HG03097 (cell line): Measurements from ENCODE around the gene BMPR1B.

Source experiments
- ATAC-seq: cut with Tn5 transposase; IDR thresholded peaks from one replicate; pipeline ENCODE4 v1.9.1; 2021; ENCODE audit not compliant: unreplicated experiment, low FRiP score

BMPR1B gene

DNA sequence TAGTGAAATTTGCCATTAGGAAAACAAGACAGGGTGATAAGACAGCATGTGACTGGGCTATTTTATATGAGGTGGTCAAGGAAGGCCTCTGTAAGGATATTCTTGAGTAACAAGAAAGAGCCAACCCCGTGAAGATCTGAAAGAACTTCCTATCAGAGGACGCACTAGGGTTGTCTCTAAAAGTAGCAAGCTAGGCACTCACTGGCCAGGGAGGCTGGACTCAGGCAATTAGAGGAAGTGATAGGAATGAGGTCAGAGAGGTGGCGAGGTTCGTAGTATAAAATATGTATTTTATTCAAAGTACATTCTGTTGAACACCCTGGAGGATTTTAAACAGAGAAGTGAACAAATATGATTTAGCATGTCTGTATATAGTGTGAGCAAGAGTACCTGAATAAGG is 4.6 kb downstream of the BMPR1B start:
- no peak for ATAC-seq

DNA sequence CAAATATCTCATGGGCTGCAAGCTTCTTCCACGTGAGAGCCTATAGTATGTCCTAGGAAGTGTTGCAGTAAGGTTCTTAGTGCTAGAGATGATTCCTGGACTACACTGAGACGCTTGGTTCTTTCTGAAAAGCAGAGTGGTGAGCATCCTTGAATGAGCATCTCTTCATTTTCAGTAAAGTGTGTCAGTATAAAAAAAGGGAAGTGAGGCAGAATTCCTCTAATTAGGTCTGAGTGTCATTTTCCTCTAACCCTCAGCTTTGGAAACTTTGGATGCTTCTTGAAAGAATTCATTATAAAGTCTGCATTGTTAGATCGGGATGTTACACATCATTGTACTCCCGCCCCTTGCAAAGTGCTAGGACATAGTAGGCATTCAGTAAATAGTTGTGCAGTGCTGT is 5.2 kb downstream of the BMPR1B start:
- ATAC-seq, result no peak

DNA sequence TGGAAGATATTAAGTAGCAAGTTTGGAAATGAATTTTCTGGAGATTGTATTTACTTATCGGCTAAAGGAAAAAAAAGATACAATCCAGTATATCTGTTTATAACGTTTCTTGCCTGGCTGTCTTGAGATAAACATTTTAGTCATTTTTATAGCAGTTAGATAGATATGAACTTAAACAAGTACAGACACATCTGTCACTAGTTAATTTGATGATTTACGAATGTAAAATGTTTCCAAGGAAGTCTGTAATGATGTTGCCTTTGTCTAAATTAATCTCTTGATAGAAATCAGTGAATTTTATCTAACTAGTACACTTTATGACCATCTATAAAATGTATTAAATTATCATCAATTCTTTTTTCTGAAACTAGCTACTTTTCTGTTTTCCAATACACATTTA is 5.7 kb downstream of the BMPR1B start:
- no peak for ATAC-seq

DNA sequence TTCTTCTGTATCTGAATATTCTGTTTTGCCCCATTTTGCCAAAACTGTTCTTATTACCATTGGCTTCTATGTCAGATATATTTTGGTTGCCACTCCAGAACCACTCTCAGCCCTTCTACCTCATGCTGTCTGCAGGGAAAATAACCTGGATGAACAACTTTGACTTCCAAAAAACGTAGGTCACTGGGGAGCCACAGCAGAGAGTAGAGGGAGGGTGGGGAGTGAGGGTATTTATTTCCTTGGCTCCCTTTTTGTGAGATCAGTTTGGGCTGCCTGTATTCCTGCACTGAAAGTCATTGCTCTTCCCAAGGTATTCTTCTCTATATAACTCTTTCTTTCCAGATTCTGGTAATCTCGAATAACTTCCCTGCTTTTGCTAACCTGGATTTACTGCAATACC is 6.3 kb downstream of the BMPR1B start:
- ATAC-seq, result no peak

DNA sequence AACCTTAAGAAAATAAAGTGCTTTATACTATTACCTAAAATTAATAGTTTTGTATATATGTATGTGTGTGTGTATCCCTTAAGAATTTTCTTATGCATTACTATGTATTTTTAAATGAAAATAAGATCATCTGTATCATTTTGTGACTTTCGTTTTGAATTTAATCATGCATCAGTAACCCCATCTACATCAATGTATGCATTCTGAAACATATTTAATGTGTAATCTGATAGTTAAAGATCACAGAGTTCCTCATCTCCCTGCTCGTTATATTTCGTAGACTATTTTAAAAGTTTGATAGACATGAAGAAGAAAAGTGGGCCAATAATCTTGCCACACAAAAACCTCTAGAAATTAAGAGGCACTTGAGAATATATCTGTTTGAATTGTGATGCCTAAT is 7.4 kb downstream of the BMPR1B start:
- no peak for ATAC-seq

DNA sequence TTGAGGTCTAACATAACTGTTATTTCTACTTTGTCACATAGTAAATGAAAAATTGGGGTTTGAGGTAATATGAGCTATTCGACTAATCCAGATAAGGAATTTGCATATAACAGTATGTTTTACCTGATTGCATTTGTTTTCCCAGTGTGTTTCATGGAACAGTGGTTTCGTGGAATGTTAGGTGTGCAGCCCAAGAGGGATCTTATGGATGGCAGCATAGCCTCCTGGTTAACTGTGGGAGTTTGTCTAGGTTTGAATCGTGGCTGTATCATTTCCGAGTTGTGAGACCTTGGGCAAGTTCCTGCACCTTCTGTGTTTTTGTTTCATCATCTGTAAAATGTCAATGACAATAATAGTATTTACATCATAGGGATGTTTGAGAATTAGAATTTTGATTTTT is 7.9 kb downstream of the BMPR1B start:
- ATAC-seq, result no peak

DNA sequence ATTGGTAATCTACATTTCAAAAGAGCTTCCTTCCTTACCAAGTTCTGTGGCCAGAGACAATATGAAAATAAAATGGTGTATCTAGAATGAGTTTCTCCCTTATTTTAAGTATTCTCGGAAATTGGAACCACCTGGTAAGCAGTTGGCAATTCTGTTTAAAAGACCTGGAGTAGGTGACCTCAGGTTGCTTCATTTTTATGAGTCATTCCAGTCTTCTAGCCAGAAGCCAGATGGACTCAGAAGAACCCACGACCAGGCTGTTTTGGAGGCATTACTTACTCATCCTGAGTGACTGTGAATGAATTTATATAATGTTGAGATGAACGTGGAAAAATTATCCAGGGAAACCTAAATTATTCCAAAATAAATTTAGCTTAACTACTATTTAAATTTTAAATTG is 9.1 kb downstream of the BMPR1B start:
- no peak for ATAC-seq

DNA sequence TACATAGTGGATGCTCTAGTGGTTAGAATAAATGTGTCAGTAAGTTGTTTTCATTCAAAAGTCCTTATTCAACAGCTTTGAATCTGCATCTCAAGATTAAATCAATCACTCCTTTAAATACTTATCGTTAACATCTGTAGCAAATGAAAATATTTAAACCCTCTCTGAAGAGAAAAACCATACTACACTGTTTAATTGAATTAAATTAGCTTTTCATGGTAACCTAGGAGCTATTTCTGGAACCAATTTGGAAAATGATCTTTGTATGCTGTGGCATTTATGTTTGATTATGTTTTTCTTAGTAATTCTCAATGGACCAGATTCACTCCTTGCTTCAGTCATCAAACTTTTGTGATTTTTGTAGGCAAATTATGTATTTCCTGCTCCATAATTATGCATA is 9.7 kb downstream of the BMPR1B start:
- no peak for ATAC-seq

DNA sequence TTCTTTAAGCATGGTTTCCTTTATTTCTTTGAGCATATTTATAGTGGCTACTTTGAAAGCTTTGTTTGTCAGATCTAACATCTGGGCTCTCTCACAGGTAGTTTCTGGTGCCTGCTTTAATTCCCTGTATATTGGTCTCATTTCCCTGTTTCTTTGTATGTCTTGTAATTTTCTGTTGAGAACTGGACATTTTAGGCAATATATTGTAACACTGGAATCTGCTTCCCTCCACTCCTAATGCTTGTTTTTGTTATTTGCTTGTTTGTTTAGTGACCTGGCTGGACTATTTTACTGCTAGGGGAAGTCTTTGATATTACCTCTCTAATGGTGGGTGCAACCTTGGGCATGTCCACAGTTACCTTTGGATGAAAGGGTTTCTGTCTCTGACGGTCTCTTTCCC is 25.0 kb downstream of the BMPR1B start:
- no peak for ATAC-seq

DNA sequence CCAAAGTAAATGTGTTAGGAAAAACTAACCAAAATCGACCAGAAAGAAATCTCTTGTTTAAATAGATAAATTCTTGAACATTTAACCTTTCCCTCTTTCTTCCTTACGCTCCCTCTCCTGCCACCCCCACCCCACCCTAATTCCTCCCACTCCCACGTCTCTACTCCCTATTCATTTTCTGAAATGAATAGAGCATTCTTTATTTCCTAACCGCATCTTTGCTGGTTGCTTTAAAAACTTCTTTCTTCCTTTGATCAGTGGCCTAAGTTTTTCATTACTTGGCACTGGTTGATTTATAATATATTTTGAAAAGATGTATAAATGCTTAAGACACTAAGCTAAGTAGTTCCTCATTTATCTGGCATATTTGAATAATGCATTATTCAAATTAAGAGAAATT is 33.9 kb downstream of the BMPR1B start:
- ATAC-seq, result no peak

DNA sequence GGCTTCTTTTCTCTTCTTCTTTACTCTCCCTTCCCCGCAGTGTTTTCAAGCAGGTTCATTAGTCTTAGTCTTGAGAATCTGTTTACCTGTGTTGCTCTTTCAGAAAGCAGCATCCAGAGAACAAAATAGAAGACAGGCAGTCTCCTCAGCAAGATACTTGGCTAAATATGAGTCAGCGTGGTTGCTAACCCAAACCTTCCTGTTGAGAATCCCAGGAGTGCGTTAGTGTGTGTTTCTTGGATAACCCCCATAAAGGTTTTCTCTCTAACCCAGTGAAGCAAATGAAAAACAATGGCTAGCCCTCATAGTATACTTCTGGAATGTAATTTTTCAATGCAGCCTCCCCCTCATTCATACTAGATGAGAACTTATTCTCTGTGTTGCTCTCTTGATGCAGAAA is 41.1 kb downstream of the BMPR1B start:
- ATAC-seq, result no peak

DNA sequence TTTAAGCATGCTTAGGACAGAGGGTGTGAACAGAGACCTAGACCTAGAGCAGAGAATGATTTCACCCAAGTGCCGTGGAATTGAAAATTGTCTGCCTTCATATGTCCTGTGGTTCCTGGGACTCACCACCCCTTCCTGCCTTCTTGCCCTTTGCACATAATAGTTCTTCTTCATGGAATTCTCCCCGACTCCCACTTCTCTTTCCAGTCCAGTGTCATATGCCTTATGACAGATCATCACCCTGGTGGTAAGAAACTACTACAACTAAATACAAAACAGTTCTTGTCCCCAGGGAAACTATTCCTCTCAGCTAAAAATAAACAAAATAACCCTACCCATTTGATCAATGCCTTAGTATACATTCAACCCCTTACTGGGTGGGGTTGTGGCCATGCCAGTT is 43.3 kb downstream of the BMPR1B start:
- ATAC-seq, result no peak

DNA sequence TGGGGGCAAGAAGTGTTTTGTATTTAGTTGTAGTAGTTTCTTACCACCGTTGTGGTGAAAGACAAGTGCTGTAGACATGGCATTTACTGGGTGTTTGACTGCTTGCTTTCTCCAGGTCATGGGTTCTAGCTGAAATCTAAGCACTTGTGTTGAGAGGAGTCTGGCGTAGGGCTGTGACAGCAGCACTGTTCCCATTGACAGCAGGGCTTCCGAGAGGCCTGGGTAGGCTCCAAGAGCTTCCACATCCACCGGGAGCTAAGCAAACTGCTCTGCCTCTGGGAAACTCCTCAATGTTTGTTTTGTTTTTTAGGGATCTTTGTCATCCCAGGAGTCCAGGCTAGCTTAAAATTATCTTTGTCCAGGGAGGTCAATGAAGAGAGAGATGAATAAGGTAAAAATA is 44.3 kb downstream of the BMPR1B start:
- no peak for ATAC-seq

DNA sequence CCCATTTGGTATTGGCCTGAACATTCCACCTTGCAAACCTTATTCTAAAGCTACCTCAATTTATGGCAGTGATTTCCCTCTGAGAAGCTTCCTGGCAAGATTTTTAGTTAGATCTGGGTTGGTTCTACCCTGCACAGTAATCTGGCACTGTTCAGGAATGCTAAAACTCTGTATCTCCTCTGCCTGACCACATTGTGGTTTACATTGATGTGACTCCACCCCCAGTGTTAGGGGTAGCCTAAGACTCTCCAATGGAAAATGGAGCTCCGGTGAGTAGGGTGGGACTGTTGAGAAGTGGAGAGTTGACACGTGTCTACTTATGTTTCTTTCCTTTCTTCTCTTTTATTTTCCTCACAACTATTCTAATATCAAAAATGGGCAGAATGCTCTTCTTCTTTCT is 45.4 kb downstream of the BMPR1B start:
- ATAC-seq, result no peak

DNA sequence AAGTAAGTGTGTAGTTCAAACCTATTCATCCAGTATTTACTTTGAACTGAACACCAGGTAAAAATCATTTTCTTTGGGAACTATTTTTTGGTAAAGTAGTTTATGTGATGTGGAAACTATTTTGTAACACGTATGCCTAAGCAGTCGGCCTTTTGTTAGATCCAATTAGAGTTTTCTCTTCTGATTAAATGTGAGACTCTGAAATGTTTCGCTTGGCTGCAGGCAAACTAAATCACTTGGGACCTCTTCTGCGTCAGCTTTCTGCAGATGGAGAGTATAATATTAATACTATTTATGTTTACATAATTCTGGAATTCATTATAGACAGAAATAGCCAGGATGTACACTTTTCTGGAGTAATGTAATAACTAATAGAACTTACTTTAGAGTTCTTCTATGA is 46.9 kb downstream of the BMPR1B start:
- no peak for ATAC-seq

DNA sequence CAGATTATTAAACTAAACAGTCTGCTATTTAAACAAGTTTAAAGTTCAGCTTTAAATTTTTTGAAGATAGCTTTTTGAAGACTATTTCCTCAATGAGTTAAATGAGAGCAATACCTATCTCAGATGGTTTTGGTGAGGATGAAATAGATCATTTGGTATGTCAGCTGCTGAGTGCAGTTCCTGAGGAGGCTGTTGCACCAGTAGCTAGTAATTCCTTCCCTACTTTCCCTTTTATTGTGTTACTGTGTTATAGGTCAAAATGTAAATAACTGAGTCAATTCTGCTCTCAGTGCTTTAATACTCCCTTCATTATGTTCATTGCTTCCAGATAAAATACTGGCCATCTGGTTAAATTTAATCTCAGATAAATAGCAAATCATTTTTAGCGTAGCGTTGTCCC is 48.6 kb downstream of the BMPR1B start:
- no peak for ATAC-seq

DNA sequence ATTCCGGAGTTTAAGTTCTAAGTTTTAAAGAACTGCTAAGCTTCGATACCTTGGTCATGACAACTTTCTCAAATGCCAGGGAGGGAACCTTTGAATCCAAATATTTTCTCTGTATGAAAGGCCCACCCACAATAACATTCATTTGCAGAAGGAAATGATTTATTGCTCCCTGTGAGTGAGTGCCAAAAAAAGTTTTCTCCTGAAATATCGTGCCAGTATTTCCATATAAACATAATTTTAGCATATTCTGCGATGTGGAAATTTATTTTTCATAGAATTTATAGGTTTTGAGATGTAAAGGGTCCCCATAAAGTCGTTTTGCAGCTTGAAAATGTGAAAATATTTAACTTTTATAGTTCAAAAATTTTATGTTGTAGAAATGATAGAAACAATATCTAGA is 53.9 kb downstream of the BMPR1B start:
- ATAC-seq, result no peak

DNA sequence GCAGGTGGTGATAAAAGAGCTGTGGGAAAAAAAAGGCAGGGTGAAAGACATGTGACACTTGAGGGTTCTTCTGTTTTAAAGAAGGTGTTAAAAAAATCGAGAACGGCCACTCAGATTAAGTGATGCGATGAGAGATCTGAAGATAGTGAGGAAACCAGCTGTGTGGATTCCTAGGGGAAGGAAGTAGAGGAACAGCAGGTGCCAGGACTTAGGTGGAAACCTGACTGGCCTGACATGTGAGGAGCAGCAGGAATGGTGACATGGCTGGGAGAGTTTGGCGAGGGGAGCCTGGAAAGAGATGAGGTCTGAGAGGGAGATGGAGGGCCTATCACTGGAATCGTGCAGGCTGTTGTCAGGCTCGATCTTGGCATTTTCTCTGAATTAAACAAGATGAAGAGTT is 55.5 kb downstream of the BMPR1B start:
- no peak for ATAC-seq

DNA sequence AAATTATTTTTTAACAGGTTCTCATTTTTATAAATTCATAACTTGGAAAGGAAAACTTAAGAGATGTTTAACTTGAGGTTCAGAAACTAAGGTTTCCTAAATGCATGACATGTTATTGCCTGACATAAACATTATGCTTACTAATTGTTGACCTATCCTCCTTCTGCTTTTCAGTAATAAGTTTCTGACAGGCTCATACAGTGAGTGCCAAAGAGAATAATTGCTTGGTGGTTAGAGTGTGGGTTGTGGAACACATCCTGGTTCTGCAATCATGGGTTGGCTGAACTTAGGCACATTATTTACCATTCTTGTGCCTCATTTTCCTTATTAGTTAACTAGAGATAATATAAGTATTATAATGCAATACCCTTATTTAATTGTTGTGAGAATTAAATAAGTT is 56.5 kb downstream of the BMPR1B start:
- peak; percentile 86 for ATAC-seq

DNA sequence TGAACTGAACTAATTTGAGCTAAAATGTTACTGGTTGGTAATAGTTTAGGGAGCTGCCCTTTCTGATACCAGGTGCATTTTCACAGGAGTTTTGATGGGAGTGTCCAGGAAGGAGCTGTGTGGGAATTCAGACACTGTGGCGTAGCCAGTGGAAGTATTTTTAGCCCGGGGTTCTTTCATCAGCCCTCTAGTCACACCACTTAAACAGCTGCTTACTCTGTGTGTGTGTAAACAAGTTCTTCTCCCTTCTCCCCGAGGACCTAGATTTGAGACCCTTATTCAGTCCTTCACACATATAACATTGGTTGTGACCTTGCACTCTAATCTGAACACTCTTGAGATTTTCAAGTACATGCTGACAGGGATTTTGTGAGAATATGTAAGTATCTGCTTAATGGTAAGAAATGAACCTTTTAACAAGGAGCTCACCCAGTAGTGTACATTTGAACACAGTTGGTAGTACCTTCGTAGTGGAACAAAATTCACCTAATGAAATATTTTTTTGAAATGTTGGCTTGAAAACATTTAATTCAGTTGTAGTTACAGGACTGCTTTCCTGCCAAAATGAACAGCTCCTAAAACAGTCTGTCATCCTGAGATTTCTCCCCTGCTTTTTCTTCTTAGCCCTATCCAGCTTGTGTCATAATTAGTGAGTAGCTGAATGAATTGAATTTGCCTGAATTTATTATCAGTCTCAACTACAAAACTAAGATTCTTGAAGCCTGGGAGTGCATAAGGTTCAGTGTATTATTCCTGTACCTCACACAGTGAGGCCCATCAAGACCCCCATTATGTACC is 61.8 kb downstream of the BMPR1B start:
- ATAC-seq, result no peak

DNA sequence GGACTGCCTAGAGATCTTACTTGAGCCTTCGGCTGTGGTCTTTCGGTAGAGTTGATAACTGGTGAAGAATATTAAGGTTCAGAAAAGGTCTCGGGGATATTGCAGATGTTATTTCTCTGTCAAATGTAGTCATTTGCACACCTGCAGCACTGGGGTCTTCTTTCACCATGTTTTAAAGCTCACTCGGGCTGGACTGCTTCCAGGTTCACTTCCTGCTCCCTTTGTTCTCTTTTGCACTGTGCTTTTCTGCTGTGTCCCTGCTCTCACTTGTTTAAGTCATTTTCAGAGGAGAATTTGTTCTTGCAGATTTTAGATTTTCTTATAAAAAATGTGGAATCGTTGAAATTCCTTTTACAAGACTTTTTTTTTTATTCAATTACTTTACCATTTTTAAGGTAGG is 68.5 kb downstream of the BMPR1B start:
- ATAC-seq, result no peak

DNA sequence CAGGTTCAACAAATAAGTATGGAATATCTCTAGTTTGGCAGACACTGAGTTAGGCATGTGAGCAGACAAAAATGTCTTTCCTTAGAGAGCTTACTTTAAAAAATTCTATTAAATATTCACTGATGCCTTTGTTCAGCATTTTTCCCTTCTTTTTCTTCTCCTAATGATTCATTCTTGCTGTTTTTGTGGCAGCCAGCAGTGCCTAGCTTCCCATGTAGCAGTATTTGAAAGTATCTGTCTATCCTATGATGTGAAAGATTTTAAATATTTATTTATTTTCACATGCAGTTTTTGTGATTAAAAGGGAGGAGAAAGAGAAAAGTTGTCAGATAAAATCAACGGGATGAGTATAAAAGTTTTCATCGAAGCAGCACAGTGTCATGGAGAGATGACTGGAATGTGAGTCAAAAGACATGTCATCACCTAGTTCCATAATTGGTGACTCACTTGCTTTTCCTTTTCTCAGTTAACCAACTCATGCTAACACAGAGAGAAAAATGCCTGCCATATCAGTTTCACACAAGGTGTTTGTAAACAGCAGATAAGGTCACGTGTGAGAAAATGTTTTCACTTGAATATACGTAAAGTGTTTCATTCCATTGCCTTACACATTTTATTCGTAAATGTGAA is 69.8 kb downstream of the BMPR1B start:
- no peak for ATAC-seq

DNA sequence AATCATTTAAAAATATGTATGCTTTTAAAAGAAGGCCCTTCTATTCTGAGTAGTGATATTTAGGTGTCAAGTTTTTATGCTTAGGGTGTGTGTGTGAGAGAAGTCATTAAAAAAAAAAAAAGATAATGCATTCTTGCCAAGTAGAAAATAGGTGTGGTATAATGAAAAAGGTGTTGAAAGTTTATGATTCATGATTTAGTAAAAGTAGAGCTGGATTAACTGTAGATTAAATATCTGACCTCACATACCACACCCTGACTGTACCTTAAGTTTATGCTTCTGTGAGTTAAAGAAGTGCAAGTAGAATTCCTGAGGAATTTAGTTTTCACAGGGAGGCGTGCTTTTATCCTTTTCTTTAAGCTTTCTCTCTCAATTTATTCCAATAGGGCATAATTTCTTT is 71.1 kb downstream of the BMPR1B start:
- ATAC-seq, result no peak
